KMS-11 (cell line): Measurements from ENCODE around the gene SLX9.

Source experiments
- H2AFZ ChIP-seq: fragments of 200-600 bp; sonication (generic); 2 replicates; pipeline ENCODE4 v1.6.1; 2016; ENCODE audit warnings: antibody characterized with exemption, mixed run types, low read depth
- H3K27ac ChIP-seq: fragments of 200-600 bp; sonication (generic); 2 replicates; pipeline ENCODE4 v1.6.1; 2016; ENCODE audit warnings: mild to moderate bottlenecking, mixed run types
- H3K27me3 ChIP-seq: fragments of 200-600 bp; sonication (generic); 2 replicates; pipeline ENCODE4 v1.6.1; 2017; ENCODE audit warnings: mild to moderate bottlenecking, low read depth, mixed run types, moderate library complexity; ENCODE audit not compliant: insufficient read depth
- H3K36me3 ChIP-seq: fragments of 200-600 bp; sonication (generic); 2 replicates; pipeline ENCODE4 v1.6.1; 2017; ENCODE audit warnings: mild to moderate bottlenecking, mixed run types; ENCODE audit not compliant: insufficient read depth
- H3K4me1 ChIP-seq: fragments of 200-600 bp; sonication (generic); 2 replicates; pipeline ENCODE4 v1.6.1; 2016; ENCODE audit warnings: mild to moderate bottlenecking, low read depth, mixed run types; ENCODE audit not compliant: poor library complexity, severe bottlenecking
- H3K4me2 ChIP-seq: fragments of 200-600 bp; sonication (generic); 2 replicates; pipeline ENCODE4 v1.7.0; 2016; ENCODE audit warnings: mild to moderate bottlenecking, mixed run types
- H3K4me3 ChIP-seq: fragments of 200-600 bp; sonication (generic); IDR thresholded peaks from 2 replicates; pipeline ENCODE4 v1.6.1; 2017; ENCODE audit warnings: low read depth, low read length, mixed read lengths; ENCODE audit not compliant: insufficient read depth
- H3K79me2 ChIP-seq: fragments of 200-600 bp; sonication (generic); 2 replicates; pipeline ENCODE4 v1.6.1; 2016; ENCODE audit warnings: low read depth, mixed run types; ENCODE audit not compliant: insufficient read depth
- H3K9ac ChIP-seq: fragments of 200-600 bp; sonication (generic); 2 replicates; pipeline ENCODE4 v1.6.1; 2016; ENCODE audit warnings: mild to moderate bottlenecking, mixed run types
- H4K20me1 ChIP-seq: fragments of 200-600 bp; sonication (generic); 2 replicates; pipeline ENCODE4 v1.6.1; 2016; ENCODE audit warnings: mild to moderate bottlenecking, mixed run types; ENCODE audit not compliant: insufficient read depth
- TF ChIP-seq, protein P1 (sequence below): fragments of 200-600 bp; sonication (generic); conservative IDR thresholded peaks from 2 replicates; pipeline ENCODE4 v1.6.1; 2017; ENCODE audit warnings: low read depth, mild to moderate bottlenecking, antibody characterized with exemption, low read length, moderate library complexity, mixed read lengths

The SLX9 gene

GRCh38 chr21:44904141-44904923 lies 35.5 kb upstream of the SLX9 start:
- H3K79me2 ChIP-seq, result no peaks in the 10 kb centered on the region
- no peaks in the 10 kb centered on the region for H3K36me3 ChIP-seq
- no peak overlapping the region for H3K4me2 ChIP-seq
- H3K27ac ChIP-seq, result no peak overlapping the region
- no peaks in the 10 kb centered on the region for H4K20me1 ChIP-seq
- no peaks in the 10 kb centered on the region for H3K4me1 ChIP-seq
- H3K9ac ChIP-seq, result no peak overlapping the region
- H2AFZ ChIP-seq, result no peak overlapping the region
- no peak overlapping the region for H3K4me3 ChIP-seq
- TF ChIP-seq, protein P1, sequence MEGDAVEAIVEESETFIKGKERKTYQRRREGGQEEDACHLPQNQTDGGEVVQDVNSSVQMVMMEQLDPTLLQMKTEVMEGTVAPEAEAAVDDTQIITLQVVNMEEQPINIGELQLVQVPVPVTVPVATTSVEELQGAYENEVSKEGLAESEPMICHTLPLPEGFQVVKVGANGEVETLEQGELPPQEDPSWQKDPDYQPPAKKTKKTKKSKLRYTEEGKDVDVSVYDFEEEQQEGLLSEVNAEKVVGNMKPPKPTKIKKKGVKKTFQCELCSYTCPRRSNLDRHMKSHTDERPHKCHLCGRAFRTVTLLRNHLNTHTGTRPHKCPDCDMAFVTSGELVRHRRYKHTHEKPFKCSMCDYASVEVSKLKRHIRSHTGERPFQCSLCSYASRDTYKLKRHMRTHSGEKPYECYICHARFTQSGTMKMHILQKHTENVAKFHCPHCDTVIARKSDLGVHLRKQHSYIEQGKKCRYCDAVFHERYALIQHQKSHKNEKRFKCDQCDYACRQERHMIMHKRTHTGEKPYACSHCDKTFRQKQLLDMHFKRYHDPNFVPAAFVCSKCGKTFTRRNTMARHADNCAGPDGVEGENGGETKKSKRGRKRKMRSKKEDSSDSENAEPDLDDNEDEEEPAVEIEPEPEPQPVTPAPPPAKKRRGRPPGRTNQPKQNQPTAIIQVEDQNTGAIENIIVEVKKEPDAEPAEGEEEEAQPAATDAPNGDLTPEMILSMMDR, result no peak
- peaks cover 92% of the 10 kb centered on the region for H3K27me3 ChIP-seq

DNA sequence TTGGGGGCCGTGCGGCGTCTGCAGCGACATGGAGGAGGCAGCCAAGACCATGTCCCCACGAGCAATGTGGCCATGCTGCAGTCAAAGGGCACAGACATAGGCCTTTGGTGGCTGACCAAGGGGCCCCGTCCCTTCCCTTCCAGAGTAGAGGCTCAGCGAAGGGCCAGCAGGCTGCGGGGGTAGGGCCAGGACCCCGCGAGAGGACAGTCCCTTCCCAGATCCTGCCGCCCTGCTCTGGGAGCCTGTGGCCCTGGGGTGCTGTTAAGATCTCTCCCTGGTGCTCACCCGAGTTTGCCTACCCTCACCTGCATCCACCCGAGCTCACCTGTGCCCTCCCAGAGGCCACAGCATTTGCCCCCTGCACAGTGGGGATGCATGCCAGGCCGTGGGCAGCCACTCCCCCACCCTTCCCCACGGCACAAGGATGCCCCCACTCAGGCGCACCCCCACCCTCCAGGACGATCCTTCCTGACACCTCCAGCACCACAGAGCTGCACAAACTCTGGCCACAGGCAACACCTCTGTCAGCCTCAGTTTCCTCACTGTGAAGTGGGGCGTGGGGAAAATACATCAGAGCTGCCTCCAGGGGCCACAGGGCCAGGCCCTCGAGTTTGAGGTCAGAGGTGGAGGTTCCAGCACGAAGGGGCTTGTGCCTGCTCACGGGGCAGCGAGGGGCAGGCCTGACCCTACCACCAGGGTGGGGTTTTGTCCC lies 34.7 kb upstream of the SLX9 start:
- Histone ChIP-seq H3K36me3 (no peaks in the 10 kb centered on the region), H3K79me2 (no peaks in the 10 kb centered on the region), H3K27ac (no peak overlapping the region), H3K4me2 (no peak overlapping the region), H3K4me1 (no peaks in the 10 kb centered on the region), H4K20me1 (no peaks in the 10 kb centered on the region), H3K27me3 (peaks cover 94% of the 10 kb centered on the region), H3K4me3 (no peak overlapping the region), H2AFZ (no peak overlapping the region), H3K9ac (no peak overlapping the region)
- TF ChIP-seq, protein P1, result no peak

DNA sequence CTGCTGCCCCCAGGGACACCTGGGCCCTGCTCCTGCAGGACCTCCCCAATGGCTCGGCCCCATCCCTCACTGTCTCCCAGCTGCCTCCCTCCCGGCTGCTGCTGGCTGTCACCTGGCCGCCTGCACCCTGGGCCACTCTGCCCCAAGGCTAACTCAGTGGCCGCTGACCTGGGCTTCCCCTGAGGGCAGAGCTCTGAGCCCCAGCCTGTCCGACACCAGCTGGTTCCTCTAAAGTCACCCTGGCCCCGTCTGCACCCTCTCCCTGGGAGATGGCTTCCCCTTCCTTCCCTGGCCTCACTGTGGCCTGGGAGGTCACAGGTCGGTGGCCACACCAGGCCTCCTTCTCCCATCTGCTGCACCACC lies 34.1 kb upstream of the SLX9 start:
- TF ChIP-seq, protein P1, result no peak
- H3K79me2 ChIP-seq, result no peaks in the 10 kb centered on the region
- H3K27ac ChIP-seq, result no peak overlapping the region
- no peaks in the 10 kb centered on the region for H3K36me3 ChIP-seq
- no peaks in the 10 kb centered on the region for H4K20me1 ChIP-seq
- H3K4me3 ChIP-seq, result no peak overlapping the region
- H3K9ac ChIP-seq, result no peak overlapping the region
- no peak overlapping the region for H2AFZ ChIP-seq
- no peak overlapping the region for H3K4me2 ChIP-seq
- peaks cover 94% of the 10 kb centered on the region for H3K27me3 ChIP-seq
- no peaks in the 10 kb centered on the region for H3K4me1 ChIP-seq

DNA sequence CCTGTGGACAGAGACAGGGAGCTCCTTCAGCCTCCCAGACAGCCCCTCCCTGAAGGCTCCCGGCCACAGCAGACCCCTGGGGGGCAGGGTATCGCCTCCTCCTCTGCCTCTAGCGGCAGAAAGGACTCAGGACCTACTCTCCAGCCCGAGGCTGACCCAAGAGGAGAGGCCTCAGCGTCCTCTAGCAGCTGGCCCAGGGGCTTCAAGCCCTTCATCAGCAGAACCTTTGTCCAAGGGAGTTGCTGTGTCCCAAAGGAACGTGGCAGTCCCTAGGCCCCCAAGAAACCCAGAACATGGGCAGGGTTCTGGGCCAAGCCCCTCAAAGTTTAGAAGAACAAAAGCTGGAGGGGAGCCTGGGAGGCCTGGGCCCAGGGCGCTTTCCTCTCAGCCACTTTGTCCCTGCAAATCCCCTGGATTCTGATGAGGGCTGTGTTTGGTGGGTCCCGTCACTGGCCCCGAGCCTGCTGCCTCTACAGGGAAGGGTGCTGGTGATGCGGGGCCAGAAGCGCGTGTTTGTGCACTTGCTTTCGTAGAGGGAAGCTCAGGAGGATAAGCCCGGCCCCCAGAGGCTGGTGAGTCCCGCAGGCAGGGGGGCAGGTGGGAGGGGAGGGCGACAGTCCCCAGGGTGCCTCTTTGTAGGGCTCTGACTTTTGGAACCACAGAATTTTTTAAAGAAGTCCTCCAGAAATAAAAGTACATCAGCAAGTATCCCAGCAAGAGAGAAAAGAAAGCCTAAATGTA lies 32.4 kb upstream of the SLX9 start:
- Histone ChIP-seq H3K4me2 (no peak overlapping the region), H3K79me2 (no peaks in the 10 kb centered on the region), H3K27ac (no peak overlapping the region), H3K4me3 (no peak overlapping the region), H2AFZ (no peak overlapping the region), H3K4me1 (no peaks in the 10 kb centered on the region), H4K20me1 (no peaks in the 10 kb centered on the region), H3K27me3 (peaks cover 90% of the 10 kb centered on the region), H3K36me3 (no peaks in the 10 kb centered on the region), H3K9ac (no peak overlapping the region)
- TF ChIP-seq, protein P1, result no peak
